HepG2 (cell line): ENCODE data around the gene WNT7B. TPM values are rescaled to one million over a fixed set of nuclear protein-coding genes. Genes with fewer than 3 reads are reported as not detected.

Experiments
- ATAC-seq: fragments of 200-7000 bp; cut with Tn5 transposase; 3 replicates; pipeline ENCODE4 v1.9.1; 2020; ENCODE audit warnings: mild to moderate bottlenecking, moderate library complexity
- BruUV-seq: library from RNA; stranded (reverse); fragments of 400-500 nt; replicated peaks from 2 replicates; lab custom pipeline; 2021; lab: Mats Ljungman, UMichigan
- CTCF ChIA-PET: fragments of 300-600 bp; formaldehyde crosslinking; extraction: SDS; loops from one replicate; lab custom pipeline; 2021; ENCODE audit warnings: low total read pairs, inconsistent platforms, low intra/inter-chr PET ratio; lab: Yijun Ruan, JAX
- POLR2A ChIA-PET: fragments of 350-600 bp; sonication (Branson Sonifier 250); formaldehyde crosslinking; loops from one replicate; lab custom pipeline; 2020; ENCODE audit warnings: antibody characterized with exemption, inconsistent platforms; lab: Yijun Ruan, JAX
- DNase-seq: peaks from one replicate; pipeline ENCODE4 v3.0.0-alpha.2; 2015; ENCODE audit warnings: low spot score
- FAIRE-seq: peaks from 3 replicates; lab custom pipeline; 2011; peaks lifted over from hg19 to GRCh38; lab: Jason Lieb, UNC
- H2AFZ ChIP-seq: one replicate; pipeline ENCODE4 v1.6.1; 2011; ENCODE audit warnings: low read length, inconsistent platforms
- H3K27ac ChIP-seq: fragments of 300-600 bp; 3 replicates; pipeline ENCODE4 v1.8.0; 2011; ENCODE audit warnings: mixed run types, mild to moderate bottlenecking, mixed read lengths, low read length, inconsistent platforms; ENCODE audit not compliant: insufficient read depth; ENCODE audit errors: extremely low read length
- H3K27me3 ChIP-seq, 2 experiments: fragments of 200-600 bp in 1 of 2; 2 replicates in 1 of 2; 3 replicates in 1 of 2; pipeline versions ENCODE4 v1.6.0 to v1.8.0; 2011; ENCODE audit warnings: low read length in 2 of 2, mild to moderate bottlenecking in 2 of 2, moderate library complexity in 2 of 2, inconsistent platforms in 1 of 2; ENCODE audit not compliant: insufficient read depth in 2 of 2, control insufficient read depth in 1 of 2
- H3K36me3 ChIP-seq, 2 experiments: fragments of 200-600 bp in 1 of 2; replicated peaks in 1 of 2; 2 replicates in 1 of 2; 3 replicates in 1 of 2; pipeline versions ENCODE4 v1.5.1 to v1.8.0; 2011; ENCODE audit warnings: low read length in 2 of 2, inconsistent platforms in 1 of 2; ENCODE audit not compliant: insufficient read depth in 2 of 2, control insufficient read depth in 1 of 2
- H3K4me1 ChIP-seq: 2 replicates; pipeline ENCODE4 v1.5.1; 2012; ENCODE audit warnings: low read length, inconsistent platforms; ENCODE audit not compliant: insufficient read depth
- H3K4me2 ChIP-seq: 2 replicates; pipeline ENCODE4 v1.6.0; 2011; ENCODE audit warnings: low read depth, low read length, inconsistent platforms
- H3K4me3 ChIP-seq, 3 experiments: fragments of 200-600 bp in 1 of 3; sonication (generic), shearing (Covaris generic) in 1 of 3; replicated peaks in 1 of 3; 2 replicates each; pipeline ENCODE4 v1.5.1; 2011 to 2016; ENCODE audit warnings: low read length in 3 of 3, inconsistent platforms in 2 of 3, low read depth in 2 of 3, mild to moderate bottlenecking in 2 of 3, control low read depth in 1 of 3, mixed read lengths in 1 of 3; ENCODE audit not compliant: insufficient read depth in 1 of 3
- H3K79me2 ChIP-seq: one replicate; pipeline ENCODE4 v1.6.1; 2011; ENCODE audit warnings: low read length, inconsistent platforms; ENCODE audit not compliant: insufficient read depth
- H3K9ac ChIP-seq: 2 replicates; pipeline ENCODE4 v1.6.0; 2011; ENCODE audit warnings: mild to moderate bottlenecking, low read depth, low read length, inconsistent platforms; ENCODE audit not compliant: insufficient read depth
- H3K9me3 ChIP-seq: 2 replicates; pipeline ENCODE4 v1.5.1; 2012; ENCODE audit warnings: mild to moderate bottlenecking, low read length
- H4K20me1 ChIP-seq: 2 replicates; pipeline ENCODE4 v1.6.0; 2011; ENCODE audit warnings: inconsistent platforms, mild to moderate bottlenecking, low read length, moderate library complexity; ENCODE audit not compliant: insufficient read depth
- ARHGAP35 ChIP-seq: sonication (generic); formaldehyde crosslinking; IDR thresholded peaks from 2 replicates; pipeline ENCODE4 v1.9.0; 2022; ENCODE audit warnings: mild to moderate bottlenecking, inconsistent platforms, moderate library complexity, missing genetic modification reagents, borderline replicate concordance
- EZH2 ChIP-seq: conservative IDR thresholded peaks from 2 replicates; pipeline ENCODE4 v1.6.1; 2012; ENCODE audit warnings: mild to moderate bottlenecking, low read depth, low read length, moderate library complexity
- HNRNPL ChIP-seq: fragments of 200-400 bp; formaldehyde crosslinking; IDR thresholded peaks from 2 replicates; pipeline ENCODE4 v1.6.1; 2017; ENCODE audit warnings: mild to moderate bottlenecking, low read depth, low read length
- NFYB ChIP-seq: sonication (generic); formaldehyde crosslinking; IDR thresholded peaks from 2 replicates; pipeline ENCODE4 v1.4.0; 2020; ENCODE audit warnings: missing genetic modification reagents
- RBAK ChIP-seq: sonication (generic); formaldehyde crosslinking; IDR thresholded peaks from 2 replicates; pipeline ENCODE4 v1.5.1; 2020; ENCODE audit warnings: mild to moderate bottlenecking, missing genetic modification reagents
- ZBTB42 ChIP-seq: sonication (generic); formaldehyde crosslinking; IDR thresholded peaks from 2 replicates; pipeline ENCODE4 v1.5.0; 2020; ENCODE audit warnings: mild to moderate bottlenecking, missing genetic modification reagents
- WGBS: methylation state at CpG from one replicate; pipeline ENCODE4 v1.1.6; 2017; ENCODE audit warnings: low lambda C conversion rate; 5-methylcytosine and 5-hydroxymethylcytosine counted together
- in situ Hi-C: cut with HindIII; loops from 2 replicates; pipeline ENCODE4 v1.10.0; 2017; ENCODE audit warnings: low pct_unique_long_range_greater_than_20kb; ENCODE audit not compliant: extremely low pct_ligation_motif_present
- intact Hi-C: fragments of 100-400 bp; cut with micrococcal nuclease; formaldehyde crosslinking; loops from one replicate; pipeline ENCODE4 v1.10.0; 2022; ENCODE audit not compliant: unreplicated experiment
- polyA plus RNA-seq, 8 experiments: library from polyadenylated mRNA; depleted of rRNA in 3 of 8; stranded (reverse) in 7 of 8; unstranded in 1 of 8; fragments of >200 nt; fragmentation: Illumina TruSeq in 4 of 8; extraction: Trizol in 4 of 8; gene quantifications; 2 replicates each; pipeline versions ENCODE4 v1.2.1 to v1.2.3, GENCODE V29; 2011 to 2016; ENCODE audit warnings: low read depth in 4 of 8, missing spikeins in 1 of 8, mixed read lengths in 1 of 8; ENCODE audit not compliant: insufficient read depth in 1 of 8
- total RNA-seq, 5 experiments: library from RNA; depleted of rRNA; stranded (reverse); fragments of >200 nt; fragmentation: Illumina TruSeq; extraction: Trizol; gene quantifications; 2 replicates each; pipeline ENCODE4 v1.2.3, GENCODE V29; 2016; ENCODE audit warnings: low read depth in 1 of 5

WNT7B gene
- total and polyA plus RNA-seq, 2 of the 13 experiments (the other 11 are each of a cell fraction or from before 2014, with no cell fraction given): 0.09 TPM; not detected in 1

- Histone ChIP-seq H2AFZ (no peak overlapping the region), H3K36me3 (no peaks in the 10 kb centered on the region), H3K4me2 (no peak overlapping the region; the same call in 1 of the 2 replicates), H3K4me3 (peak overlapping the region in 1 of 3 experiments; percentile 46; a peak in 1 of 6 replicates), H3K27ac (no peak overlapping the region), H4K20me1 (no peaks in the 10 kb centered on the region), H3K4me1 (no peaks in the 10 kb centered on the region), H3K79me2 (no peaks in the 10 kb centered on the region), H3K27me3 (peaks cover 10 to 64% of the 10 kb centered on the region in 2 experiments)
- intact Hi-C loops (no loop called here), in situ Hi-C loops (no loop called here)
- no peak for DNase-seq
- BruUV-seq: no TSS peak
- CTCF ChIA-PET: no interaction called here
- ATAC-seq: peak; percentile 36
- no peak for TF ChIP-seq ZBTB42
- peak; percentile 80; the same call in 1 of the 2 replicates for TF ChIP-seq EZH2
- TF ChIP-seq RBAK: no peak
- TF ChIP-seq ARHGAP35 (CRISPR knock-in tag): no peak
- TF ChIP-seq, all 625 proteins: peak for 1
- WGBS: 20% methylated on average over 31 of the region's 56 CpGs
- Histone ChIP-seq H3K9me3 (no peaks in the 10 kb centered on the region), H3K9ac (no peak overlapping the region)
- POLR2A ChIA-PET: no interaction called here
- FAIRE-seq: no peak
These were observed 87.2 kb downstream of the WNT7B start for GRCh38 chr22:45889539-45890350.

- no peaks in the 10 kb centered on the region for H4K20me1 ChIP-seq
- no peak overlapping the region for H2AFZ ChIP-seq
- POLR2A ChIA-PET: no interaction called here
- CTCF ChIA-PET: no interaction called here
- ATAC-seq (no peak; the same call in 2 of the 3 replicates), DNase-seq (no peak), FAIRE-seq (no peak)
- BruUV-seq: no TSS peak
- no peaks in the 10 kb centered on the region for H3K9me3 ChIP-seq
- no peak overlapping the region for H3K9ac ChIP-seq
- in situ Hi-C loops (no loop called here), intact Hi-C loops (no loop called here)
- no peak overlapping the region for H3K27ac ChIP-seq
- 57% methylated on average over 2 of the region's 10 CpGs for whole genome bisulfite sequencing
- H3K4me3 ChIP-seq: no peak overlapping the region
- H3K79me2 ChIP-seq: no peaks in the 10 kb centered on the region
- H3K27me3 ChIP-seq: peaks cover 14 to 62% of the 10 kb centered on the region in 2 experiments
- no peaks in the 10 kb centered on the region for H3K4me1 ChIP-seq
- H3K36me3 ChIP-seq: no peaks in the 10 kb centered on the region
- TF ChIP-seq HNRNPL (0 out of 2 replicates have a peak, but pooled peaks have one; percentile 1), NFYB (CRISPR knock-in tag) (no peak)
- no peak overlapping the region for H3K4me2 ChIP-seq
These were observed 87.8 kb downstream of the WNT7B start for GRCh38 chr22:45889093-45889538.
